HG02642 (cell line): Measurements from ENCODE around the gene ELL2.
"Not testable (repeated sequence)": the region's sequence is repeated elsewhere in the genome, so short reads cannot be mapped to it uniquely, and the experiment has no call there.

Source experiments
- ATAC-seq: cut with Tn5 transposase; IDR thresholded peaks from one replicate; pipeline ENCODE4 v1.9.1; 2021; ENCODE audit warnings: mild to moderate bottlenecking; ENCODE audit not compliant: unreplicated experiment, poor library complexity

Gene ELL2

GRCh38 chr5:95915999-95916686, 45.5 kb downstream of the ELL2 start:
- peak; percentile 71 for ATAC-seq

- ATAC-seq = no peak
Measured at GRCh38 chr5:95913663-95914062, 48.0 kb downstream of the ELL2 start.

GRCh38 chr5:95912029-95912428, 49.6 kb downstream of the ELL2 start:
- ATAC-seq = no peak

- no peak for ATAC-seq
Measured at GRCh38 chr5:95910521-95910920, 51.1 kb downstream of the ELL2 start.

- ATAC-seq = no peak
Measured at GRCh38 chr5:95909738-95910137, 51.9 kb downstream of the ELL2 start.

DNA sequence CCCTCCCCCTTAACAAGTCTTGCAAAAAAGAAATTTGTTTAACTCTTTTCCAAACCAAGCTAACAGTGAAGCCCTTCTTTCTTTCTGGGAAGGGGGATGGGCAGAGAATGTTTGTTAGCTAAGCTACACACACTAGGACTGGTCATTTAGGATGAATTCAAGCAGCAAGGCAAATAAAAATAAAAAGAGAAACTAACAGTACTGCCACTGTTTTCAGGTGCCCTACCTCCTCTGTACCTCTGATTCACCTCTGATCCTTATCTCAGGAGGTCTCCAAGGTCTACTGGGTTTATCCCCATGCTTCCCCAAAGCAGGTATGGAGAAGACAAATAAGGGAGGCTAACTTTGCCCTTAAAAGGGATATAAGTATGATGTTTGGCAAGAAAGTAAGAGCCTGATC, 52.9 kb downstream of the ELL2 start:
- ATAC-seq = no peak

GRCh38 chr5:95907740-95908706, 53.6 kb downstream of the ELL2 start:
- ATAC-seq = no peak

- no peak for ATAC-seq
Measured at GRCh38 chr5:95907067-95907705, 54.5 kb downstream of the ELL2 start.

- not testable (repeated sequence) for ATAC-seq
Measured at GRCh38 chr5:95906398-95906797, 55.3 kb downstream of the ELL2 start.

DNA sequence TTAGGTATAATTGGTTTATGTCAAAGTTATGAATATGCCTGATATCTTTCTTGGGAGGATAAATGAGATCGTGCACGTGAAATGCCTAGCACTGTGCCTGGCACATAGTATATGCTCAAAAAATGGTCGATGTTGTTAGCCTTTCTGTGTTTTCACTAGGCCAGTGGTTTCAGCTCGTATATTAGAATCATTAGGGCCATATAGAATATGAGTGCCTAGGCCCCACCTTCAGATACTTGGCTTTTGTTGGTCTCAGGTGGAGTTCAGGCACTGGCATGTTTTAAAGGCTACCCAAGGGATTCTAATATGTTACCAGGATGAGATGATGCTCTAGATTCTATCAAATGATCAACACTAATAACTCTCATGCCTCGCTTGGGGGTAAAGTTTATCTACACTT, 56.8 kb downstream of the ELL2 start:
- ATAC-seq = no peak

GRCh38 chr5:95903838-95904237, 57.8 kb downstream of the ELL2 start:
- no peak for ATAC-seq

DNA sequence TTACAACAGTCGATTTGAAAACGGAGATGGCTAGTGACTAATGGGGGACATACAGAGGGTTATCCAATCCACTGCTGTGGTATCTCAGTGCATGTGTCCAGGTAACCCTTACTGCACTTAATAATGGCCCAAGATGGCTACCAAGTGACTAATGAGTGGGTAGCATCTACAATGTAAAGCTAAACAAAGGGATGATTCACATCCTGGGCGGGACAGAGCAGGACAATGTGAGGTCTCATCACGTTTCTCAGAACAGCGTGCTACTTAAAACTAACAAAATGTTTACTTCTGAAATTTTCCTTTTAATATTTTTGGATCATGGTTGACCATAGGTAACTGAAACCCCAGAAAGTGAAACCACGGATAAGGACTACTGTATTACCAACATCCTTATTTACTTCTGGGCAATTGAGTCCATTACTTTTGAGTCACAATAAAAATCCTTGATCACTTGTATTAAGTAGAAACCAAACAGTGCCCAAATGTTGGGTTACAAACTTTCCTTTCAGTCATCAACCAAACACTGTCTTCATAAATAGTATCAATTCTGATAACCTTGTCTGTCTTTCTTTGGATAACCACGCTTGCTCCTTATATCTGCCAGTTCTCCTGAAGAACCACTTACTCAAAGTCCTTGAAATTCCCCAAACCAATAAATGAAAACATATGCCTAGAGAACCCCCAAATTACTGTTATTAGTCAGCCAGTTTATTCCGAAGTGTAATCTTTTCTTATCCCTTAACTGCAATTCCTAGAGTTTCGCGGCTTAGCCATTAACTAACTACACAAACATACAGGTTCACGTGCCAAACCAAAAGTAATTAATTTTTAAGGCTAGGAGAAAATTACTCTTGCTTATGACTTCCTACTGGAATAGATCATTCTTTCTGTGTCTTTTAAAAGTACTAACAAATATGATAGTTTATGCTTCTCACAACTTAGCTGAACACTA, 59.7 kb downstream of the ELL2 start:
- no peak for ATAC-seq

- no peak for ATAC-seq
Measured at GRCh38 chr5:95900383-95900958, 61.2 kb downstream of the ELL2 start.

- ATAC-seq = no peak
Measured at GRCh38 chr5:95899829-95900228, 61.8 kb downstream of the ELL2 start.

- ATAC-seq = no peak
Measured at GRCh38 chr5:95899006-95899405, 62.6 kb downstream of the ELL2 start.

GRCh38 chr5:95895771-95896170, 65.9 kb downstream of the ELL2 start:
- ATAC-seq = no peak

GRCh38 chr5:95895251-95895650, 66.4 kb downstream of the ELL2 start:
- ATAC-seq = no peak

- peak; percentile 67 for ATAC-seq
Measured at GRCh38 chr5:95892784-95893354, 68.8 kb downstream of the ELL2 start.

DNA sequence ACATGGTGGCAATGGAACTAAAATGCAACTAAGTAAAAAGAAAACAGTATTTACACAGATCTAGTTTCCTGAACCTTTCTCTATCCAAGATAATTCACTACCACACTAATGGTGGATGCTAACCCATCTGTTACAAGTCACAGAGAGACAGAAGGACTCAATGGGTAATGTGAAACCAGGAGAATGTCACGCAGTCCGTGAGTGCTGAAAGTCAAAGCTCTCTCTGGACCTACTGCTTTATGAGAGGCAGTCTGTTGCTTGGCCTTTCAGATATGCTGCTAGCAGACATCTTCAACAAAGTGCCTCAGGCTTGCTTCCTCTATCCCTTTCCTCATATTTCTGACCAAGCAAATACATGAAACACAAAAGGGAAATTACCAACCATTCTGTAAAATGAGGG, 70.2 kb downstream of the ELL2 start:
- ATAC-seq = no peak
